GM12878 (cell line): Measurements from ENCODE around the gene LHX2. TPM values are rescaled to one million over a fixed set of nuclear protein-coding genes. Genes with fewer than 3 reads are reported as not detected.

ENCODE experiments used
- ATF7 ChIP-seq: fragments of 450-650 bp; IDR thresholded peaks from 2 replicates; pipeline ENCODE4 v1.6.1; 2016; ENCODE audit warnings: low read depth, mild to moderate bottlenecking
- GATAD2B ChIP-seq: fragments of 450-650 bp; conservative IDR thresholded peaks from 2 replicates; pipeline ENCODE4 v1.6.1; 2017; ENCODE audit warnings: low read depth, mild to moderate bottlenecking, moderate library complexity
- HDAC2 ChIP-seq: fragments of 200-600 bp; sonication (generic); IDR thresholded peaks from 2 replicates; pipeline ENCODE4 v1.6.1; 2017
- HDGF ChIP-seq: fragments of 450-650 bp; IDR thresholded peaks from 2 replicates; pipeline ENCODE4 v1.6.1; 2016; ENCODE audit warnings: antibody characterized with exemption
- IRF4 ChIP-seq: IDR thresholded peaks from 2 replicates; pipeline ENCODE4 v1.6.1; 2011; ENCODE audit warnings: low read depth, low read length
- RCOR1 ChIP-seq: conservative IDR thresholded peaks from 2 replicates; pipeline ENCODE4 v1.6.1; 2012; ENCODE audit warnings: low read depth, low read length, improper control_type of control experiment
- RUNX3 ChIP-seq: IDR thresholded peaks from 2 replicates; pipeline ENCODE4 v1.6.1; 2012; ENCODE audit warnings: low read length, inconsistent platforms
- polyA plus RNA-seq, 11 experiments: library from polyadenylated mRNA; depleted of rRNA in 4 of 11; unstranded in 6 of 11; stranded (reverse) in 5 of 11; fragments of >200 nt; fragmentation: Nextera tagmentation in 4 of 11; fragmentation: Illumina TruSeq in 1 of 11; extraction: Ambion mirVana in 4 of 11; extraction: Trizol in 1 of 11; gene quantifications; 1 replicate in 1 of 11; 2 replicates in 10 of 11; pipeline versions ENCODE4 v1.2.1 to v1.2.3, GENCODE V29; 2011 to 2016; ENCODE audit warnings: inconsistent platforms in 2 of 11, missing spikeins in 2 of 11, low read depth in 1 of 11
- total RNA-seq, 4 experiments: library from RNA; depleted of rRNA in 3 of 4; stranded (reverse); fragments of >200 nt in 3 of 4; fragmentation: Illumina TruSeq in 1 of 4; extraction: Trizol in 1 of 4; gene quantifications; 2 replicates each; pipeline versions ENCODE4 v1.2.1 to v1.2.3, GENCODE V29; 2013 to 2021
- TF ChIP-seq, protein P1 (sequence below): fragments of 150-350 bp; IDR thresholded peaks from 2 replicates; pipeline ENCODE4 v1.6.1; 2016; ENCODE audit warnings: low read depth, low read length
- TF ChIP-seq, protein P2 (sequence below): fragments of 150-350 bp; IDR thresholded peaks from 2 replicates; pipeline ENCODE4 v1.6.1; 2014; ENCODE audit warnings: mild to moderate bottlenecking, low read depth, low read length
- TF ChIP-seq, protein P3 (sequence below): fragments of 450-650 bp; IDR thresholded peaks from 2 replicates; pipeline ENCODE4 v1.6.1; 2017; ENCODE audit warnings: low read depth, mild to moderate bottlenecking, moderate library complexity
- TF ChIP-seq, protein P4 (sequence below): IDR thresholded peaks from 2 replicates; pipeline ENCODE4 v1.6.1; 2012; ENCODE audit warnings: improper control_type of control experiment, low read depth, low read length; ENCODE audit not compliant: insufficient replicate concordance
- TF ChIP-seq, protein P5 (sequence below): fragments of 450-650 bp; IDR thresholded peaks from 2 replicates; pipeline ENCODE4 v1.6.1; 2018; ENCODE audit warnings: mild to moderate bottlenecking, low read depth, moderate library complexity; ENCODE audit not compliant: partially characterized antibody

The LHX2 gene
- total and polyA plus RNA-seq, 10 of the 15 experiments (the other 5 are each of a cell fraction or from before 2014, with no cell fraction given), result 0.82 to 69.8 (median 5.3) TPM

DNA sequence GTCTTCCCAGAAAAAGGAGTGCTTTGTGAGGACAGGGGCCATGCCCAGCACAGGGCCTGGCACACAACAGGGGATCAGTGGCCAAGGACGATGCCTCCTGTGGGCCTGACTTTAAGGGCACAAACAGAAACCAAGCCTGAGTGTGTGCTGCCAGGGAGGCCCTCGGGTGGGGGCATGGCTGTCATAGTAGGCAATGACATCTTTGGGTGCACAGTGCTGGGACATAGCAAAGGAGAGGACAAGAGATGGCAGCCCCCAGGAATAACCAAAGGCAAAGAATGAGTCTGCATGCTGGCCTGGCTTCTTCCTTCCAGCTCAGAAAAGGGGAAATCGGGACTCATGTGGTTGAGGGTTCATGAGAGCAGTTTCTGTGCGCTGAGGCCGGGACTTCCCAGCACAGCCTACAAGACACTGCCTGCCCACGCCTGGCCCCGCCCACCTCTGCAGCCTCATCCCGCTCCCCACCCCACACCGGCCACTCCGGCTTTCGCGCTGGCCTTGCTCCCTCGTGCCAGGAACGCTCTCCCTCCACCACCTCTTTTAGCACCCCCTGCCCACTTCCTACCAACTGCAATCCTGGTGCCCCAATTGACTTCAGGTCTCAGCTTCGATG lies 13.8 kb upstream of the LHX2 start (continued):
- TF ChIP-seq, protein P1, sequence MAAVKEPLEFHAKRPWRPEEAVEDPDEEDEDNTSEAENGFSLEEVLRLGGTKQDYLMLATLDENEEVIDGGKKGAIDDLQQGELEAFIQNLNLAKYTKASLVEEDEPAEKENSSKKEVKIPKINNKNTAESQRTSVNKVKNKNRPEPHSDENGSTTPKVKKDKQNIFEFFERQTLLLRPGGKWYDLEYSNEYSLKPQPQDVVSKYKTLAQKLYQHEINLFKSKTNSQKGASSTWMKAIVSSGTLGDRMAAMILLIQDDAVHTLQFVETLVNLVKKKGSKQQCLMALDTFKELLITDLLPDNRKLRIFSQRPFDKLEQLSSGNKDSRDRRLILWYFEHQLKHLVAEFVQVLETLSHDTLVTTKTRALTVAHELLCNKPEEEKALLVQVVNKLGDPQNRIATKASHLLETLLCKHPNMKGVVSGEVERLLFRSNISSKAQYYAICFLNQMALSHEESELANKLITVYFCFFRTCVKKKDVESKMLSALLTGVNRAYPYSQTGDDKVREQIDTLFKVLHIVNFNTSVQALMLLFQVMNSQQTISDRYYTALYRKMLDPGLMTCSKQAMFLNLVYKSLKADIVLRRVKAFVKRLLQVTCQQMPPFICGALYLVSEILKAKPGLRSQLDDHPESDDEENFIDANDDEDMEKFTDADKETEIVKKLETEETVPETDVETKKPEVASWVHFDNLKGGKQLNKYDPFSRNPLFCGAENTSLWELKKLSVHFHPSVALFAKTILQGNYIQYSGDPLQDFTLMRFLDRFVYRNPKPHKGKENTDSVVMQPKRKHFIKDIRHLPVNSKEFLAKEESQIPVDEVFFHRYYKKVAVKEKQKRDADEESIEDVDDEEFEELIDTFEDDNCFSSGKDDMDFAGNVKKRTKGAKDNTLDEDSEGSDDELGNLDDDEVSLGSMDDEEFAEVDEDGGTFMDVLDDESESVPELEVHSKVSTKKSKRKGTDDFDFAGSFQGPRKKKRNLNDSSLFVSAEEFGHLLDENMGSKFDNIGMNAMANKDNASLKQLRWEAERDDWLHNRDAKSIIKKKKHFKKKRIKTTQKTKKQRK, result no peak
- TF ChIP-seq, protein P2, sequence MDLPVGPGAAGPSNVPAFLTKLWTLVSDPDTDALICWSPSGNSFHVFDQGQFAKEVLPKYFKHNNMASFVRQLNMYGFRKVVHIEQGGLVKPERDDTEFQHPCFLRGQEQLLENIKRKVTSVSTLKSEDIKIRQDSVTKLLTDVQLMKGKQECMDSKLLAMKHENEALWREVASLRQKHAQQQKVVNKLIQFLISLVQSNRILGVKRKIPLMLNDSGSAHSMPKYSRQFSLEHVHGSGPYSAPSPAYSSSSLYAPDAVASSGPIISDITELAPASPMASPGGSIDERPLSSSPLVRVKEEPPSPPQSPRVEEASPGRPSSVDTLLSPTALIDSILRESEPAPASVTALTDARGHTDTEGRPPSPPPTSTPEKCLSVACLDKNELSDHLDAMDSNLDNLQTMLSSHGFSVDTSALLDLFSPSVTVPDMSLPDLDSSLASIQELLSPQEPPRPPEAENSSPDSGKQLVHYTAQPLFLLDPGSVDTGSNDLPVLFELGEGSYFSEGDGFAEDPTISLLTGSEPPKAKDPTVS, result no peak
- TF ChIP-seq, protein P3, sequence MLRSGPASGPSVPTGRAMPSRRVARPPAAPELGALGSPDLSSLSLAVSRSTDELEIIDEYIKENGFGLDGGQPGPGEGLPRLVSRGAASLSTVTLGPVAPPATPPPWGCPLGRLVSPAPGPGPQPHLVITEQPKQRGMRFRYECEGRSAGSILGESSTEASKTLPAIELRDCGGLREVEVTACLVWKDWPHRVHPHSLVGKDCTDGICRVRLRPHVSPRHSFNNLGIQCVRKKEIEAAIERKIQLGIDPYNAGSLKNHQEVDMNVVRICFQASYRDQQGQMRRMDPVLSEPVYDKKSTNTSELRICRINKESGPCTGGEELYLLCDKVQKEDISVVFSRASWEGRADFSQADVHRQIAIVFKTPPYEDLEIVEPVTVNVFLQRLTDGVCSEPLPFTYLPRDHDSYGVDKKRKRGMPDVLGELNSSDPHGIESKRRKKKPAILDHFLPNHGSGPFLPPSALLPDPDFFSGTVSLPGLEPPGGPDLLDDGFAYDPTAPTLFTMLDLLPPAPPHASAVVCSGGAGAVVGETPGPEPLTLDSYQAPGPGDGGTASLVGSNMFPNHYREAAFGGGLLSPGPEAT, result peak; percentile 94
- TF ChIP-seq GATAD2B (peak; percentile 84), HDAC2 (no peak), HDGF (peak; percentile 22; the same call in 1 of the 2 replicates), RUNX3 (peak; percentile 86), RCOR1 (no peak), ATF7 (peak; percentile 34; the same call in 1 of the 2 replicates), IRF4 (0 out of 2 replicates have a peak, but pooled peaks have one; percentile 37)
- TF ChIP-seq, protein P4, sequence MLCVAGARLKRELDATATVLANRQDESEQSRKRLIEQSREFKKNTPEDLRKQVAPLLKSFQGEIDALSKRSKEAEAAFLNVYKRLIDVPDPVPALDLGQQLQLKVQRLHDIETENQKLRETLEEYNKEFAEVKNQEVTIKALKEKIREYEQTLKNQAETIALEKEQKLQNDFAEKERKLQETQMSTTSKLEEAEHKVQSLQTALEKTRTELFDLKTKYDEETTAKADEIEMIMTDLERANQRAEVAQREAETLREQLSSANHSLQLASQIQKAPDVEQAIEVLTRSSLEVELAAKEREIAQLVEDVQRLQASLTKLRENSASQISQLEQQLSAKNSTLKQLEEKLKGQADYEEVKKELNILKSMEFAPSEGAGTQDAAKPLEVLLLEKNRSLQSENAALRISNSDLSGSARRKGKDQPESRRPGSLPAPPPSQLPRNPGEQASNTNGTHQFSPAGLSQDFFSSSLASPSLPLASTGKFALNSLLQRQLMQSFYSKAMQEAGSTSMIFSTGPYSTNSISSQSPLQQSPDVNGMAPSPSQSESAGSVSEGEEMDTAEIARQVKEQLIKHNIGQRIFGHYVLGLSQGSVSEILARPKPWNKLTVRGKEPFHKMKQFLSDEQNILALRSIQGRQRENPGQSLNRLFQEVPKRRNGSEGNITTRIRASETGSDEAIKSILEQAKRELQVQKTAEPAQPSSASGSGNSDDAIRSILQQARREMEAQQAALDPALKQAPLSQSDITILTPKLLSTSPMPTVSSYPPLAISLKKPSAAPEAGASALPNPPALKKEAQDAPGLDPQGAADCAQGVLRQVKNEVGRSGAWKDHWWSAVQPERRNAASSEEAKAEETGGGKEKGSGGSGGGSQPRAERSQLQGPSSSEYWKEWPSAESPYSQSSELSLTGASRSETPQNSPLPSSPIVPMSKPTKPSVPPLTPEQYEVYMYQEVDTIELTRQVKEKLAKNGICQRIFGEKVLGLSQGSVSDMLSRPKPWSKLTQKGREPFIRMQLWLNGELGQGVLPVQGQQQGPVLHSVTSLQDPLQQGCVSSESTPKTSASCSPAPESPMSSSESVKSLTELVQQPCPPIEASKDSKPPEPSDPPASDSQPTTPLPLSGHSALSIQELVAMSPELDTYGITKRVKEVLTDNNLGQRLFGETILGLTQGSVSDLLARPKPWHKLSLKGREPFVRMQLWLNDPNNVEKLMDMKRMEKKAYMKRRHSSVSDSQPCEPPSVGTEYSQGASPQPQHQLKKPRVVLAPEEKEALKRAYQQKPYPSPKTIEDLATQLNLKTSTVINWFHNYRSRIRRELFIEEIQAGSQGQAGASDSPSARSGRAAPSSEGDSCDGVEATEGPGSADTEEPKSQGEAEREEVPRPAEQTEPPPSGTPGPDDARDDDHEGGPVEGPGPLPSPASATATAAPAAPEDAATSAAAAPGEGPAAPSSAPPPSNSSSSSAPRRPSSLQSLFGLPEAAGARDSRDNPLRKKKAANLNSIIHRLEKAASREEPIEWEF, result no peak
- TF ChIP-seq, protein P5, sequence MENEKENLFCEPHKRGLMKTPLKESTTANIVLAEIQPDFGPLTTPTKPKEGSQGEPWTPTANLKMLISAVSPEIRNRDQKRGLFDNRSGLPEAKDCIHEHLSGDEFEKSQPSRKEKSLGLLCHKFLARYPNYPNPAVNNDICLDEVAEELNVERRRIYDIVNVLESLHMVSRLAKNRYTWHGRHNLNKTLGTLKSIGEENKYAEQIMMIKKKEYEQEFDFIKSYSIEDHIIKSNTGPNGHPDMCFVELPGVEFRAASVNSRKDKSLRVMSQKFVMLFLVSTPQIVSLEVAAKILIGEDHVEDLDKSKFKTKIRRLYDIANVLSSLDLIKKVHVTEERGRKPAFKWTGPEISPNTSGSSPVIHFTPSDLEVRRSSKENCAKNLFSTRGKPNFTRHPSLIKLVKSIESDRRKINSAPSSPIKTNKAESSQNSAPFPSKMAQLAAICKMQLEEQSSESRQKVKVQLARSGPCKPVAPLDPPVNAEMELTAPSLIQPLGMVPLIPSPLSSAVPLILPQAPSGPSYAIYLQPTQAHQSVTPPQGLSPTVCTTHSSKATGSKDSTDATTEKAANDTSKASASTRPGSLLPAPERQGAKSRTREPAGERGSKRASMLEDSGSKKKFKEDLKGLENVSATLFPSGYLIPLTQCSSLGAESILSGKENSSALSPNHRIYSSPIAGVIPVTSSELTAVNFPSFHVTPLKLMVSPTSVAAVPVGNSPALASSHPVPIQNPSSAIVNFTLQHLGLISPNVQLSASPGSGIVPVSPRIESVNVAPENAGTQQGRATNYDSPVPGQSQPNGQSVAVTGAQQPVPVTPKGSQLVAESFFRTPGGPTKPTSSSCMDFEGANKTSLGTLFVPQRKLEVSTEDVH, result no peak
